ENCODE results near the gene BCL11B. TPM values are rescaled to one million over a fixed set of nuclear protein-coding genes. Genes with fewer than 3 reads are reported as not detected.

The BCL11B gene
- total and polyA plus RNA-seq, 4 donors: 0.04 to 0.42 (median 0.16) TPM

DNA sequence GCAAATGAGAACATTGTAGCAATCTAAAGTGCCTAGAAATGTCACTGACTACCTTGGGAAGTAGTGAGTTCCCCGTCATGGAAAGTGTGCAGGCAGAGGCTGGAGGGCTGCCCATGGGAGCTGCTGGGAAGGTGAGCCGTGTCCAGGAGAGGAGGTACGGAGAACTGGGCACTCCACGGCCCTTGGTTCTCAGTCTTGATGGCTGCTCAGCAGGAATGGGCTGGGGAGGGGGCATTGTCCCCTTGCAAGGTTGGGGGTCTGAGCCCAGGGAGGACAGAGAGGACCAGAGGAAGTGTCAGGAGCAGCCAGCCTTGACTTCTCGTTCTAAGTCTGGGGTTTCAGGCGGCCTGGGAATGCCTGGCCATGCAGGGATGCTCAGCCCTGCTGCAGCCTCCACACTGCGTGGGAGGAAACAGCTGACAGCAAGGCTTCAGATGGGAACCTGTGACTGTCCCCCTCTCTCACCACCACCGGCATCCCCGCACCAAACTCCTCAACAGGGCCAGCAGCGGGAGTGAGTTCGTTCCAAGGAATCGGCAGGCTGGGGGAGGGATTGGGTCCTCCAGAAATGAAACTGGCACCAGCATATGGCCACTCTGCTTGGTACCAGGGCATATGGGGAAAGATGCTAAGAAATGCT lies 140.2 kb downstream of the BCL11B start:
- Histone ChIP-seq H3K36me3 (ENCODE audit: control insufficient read depth in 4 of 4, insufficient read depth in 3 of 4, low read depth in 1 of 4, low read length in 3 of 4) (no peaks in the 10 kb centered on the region), H3K4me1 (ENCODE audit: control insufficient read depth in 4 of 4, insufficient read depth in 4 of 4, low read length in 3 of 4) (peaks cover 0 to 12% (median 2%) of the 10 kb centered on the region in 4 donors), H3K9me3 (ENCODE audit: control insufficient read depth in 4 of 4, low read length in 3 of 4) (no peaks in the 10 kb centered on the region), H3K27ac (ENCODE audit: low read depth in 1 of 2, low read length in 2 of 2) (no peak overlapping the region), H3K9ac (ENCODE audit: low read depth in 1 of 2, low read length in 2 of 2) (no peak overlapping the region), H3K27me3 (ENCODE audit: control insufficient read depth in 4 of 4, insufficient read depth in 4 of 4, low read length in 3 of 4) (no peaks in the 10 kb centered on the region), H3K4me3 (ENCODE audit: low read depth in 1 of 3, low read length in 3 of 3) (no peak overlapping the region)
- DNase-seq (ENCODE audit: low spot score): no peak
- 88% methylated on average over 12 of the region's 12 CpGs for WGBS
- TF ChIP-seq, protein P1, sequence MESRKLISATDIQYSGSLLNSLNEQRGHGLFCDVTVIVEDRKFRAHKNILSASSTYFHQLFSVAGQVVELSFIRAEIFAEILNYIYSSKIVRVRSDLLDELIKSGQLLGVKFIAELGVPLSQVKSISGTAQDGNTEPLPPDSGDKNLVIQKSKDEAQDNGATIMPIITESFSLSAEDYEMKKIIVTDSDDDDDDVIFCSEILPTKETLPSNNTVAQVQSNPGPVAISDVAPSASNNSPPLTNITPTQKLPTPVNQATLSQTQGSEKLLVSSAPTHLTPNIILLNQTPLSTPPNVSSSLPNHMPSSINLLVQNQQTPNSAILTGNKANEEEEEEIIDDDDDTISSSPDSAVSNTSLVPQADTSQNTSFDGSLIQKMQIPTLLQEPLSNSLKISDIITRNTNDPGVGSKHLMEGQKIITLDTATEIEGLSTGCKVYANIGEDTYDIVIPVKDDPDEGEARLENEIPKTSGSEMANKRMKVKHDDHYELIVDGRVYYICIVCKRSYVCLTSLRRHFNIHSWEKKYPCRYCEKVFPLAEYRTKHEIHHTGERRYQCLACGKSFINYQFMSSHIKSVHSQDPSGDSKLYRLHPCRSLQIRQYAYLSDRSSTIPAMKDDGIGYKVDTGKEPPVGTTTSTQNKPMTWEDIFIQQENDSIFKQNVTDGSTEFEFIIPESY (IDR thresholded peaks at IDR 0.05): no peak
- TF ChIP-seq HNF4A (conservative IDR thresholded peaks at IDR 0.05) (no peak), GABPA (IDR thresholded peaks at IDR 0.05 in 1 of 2, conservative IDR thresholded peaks at IDR 0.05 in 1 of 2) (no peak), YY1 (IDR thresholded peaks at IDR 0.05) (no peak), EGR1 (IDR thresholded peaks at IDR 0.05; ENCODE audit: low read depth in 2 of 2) (no peak), NR2F2 (IDR thresholded peaks at IDR 0.05) (no peak), FOXA2 (IDR thresholded peaks at IDR 0.05) (no peak), JUND (IDR thresholded peaks at IDR 0.05) (no peak), SP1 (IDR thresholded peaks at IDR 0.05) (no peak), FOXA1 (IDR thresholded peaks at IDR 0.05) (no peak)
- TF ChIP-seq, protein P2, sequence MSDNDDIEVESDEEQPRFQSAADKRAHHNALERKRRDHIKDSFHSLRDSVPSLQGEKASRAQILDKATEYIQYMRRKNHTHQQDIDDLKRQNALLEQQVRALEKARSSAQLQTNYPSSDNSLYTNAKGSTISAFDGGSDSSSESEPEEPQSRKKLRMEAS (IDR thresholded peaks at IDR 0.05): no peak
- TF ChIP-seq, protein P3, sequence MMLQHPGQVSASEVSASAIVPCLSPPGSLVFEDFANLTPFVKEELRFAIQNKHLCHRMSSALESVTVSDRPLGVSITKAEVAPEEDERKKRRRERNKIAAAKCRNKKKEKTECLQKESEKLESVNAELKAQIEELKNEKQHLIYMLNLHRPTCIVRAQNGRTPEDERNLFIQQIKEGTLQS (IDR thresholded peaks at IDR 0.05): no peak

DNA sequence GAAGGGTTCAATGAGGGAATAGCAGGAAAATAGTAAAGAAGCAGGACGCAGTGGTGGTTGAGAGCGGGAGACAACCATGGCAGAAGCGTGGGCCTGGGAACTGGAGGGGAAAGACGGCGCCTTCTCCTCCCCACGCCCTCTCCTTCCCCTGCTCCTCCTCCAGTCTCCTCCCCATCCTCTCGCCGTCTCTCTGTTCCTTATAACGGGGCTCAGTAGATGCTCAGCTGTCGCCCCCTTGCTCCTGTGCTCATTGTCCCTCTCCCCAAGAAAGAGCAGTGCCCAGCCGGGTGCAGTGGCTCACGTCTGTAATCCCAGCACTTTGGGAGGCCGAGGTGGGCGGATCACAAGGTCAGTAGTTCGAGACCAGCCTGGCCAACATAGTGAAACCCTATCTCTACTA lies 142.0 kb downstream of the BCL11B start:
- no peak overlapping the region for H3K27ac ChIP-seq (ENCODE audit: low read depth in 1 of 2, low read length in 2 of 2)
- H3K27me3 ChIP-seq (ENCODE audit: control insufficient read depth in 4 of 4, insufficient read depth in 4 of 4, low read length in 3 of 4): no peaks in the 10 kb centered on the region
- no peak overlapping the region for H3K4me3 ChIP-seq (ENCODE audit: low read depth in 1 of 3, low read length in 3 of 3)
- no peak for DNase-seq (ENCODE audit: low spot score)
- peaks cover 0 to 12% (median 2%) of the 10 kb centered on the region in 4 donors for H3K4me1 ChIP-seq (ENCODE audit: control insufficient read depth in 4 of 4, insufficient read depth in 4 of 4, low read length in 3 of 4)
- TF ChIP-seq EGR1 (IDR thresholded peaks at IDR 0.05; ENCODE audit: low read depth in 2 of 2) (no peak), CTCF (IDR thresholded peaks at IDR 0.05; ENCODE audit: low read depth, low read length, missing input control) (no peak), GABPA (IDR thresholded peaks at IDR 0.05 in 1 of 2, conservative IDR thresholded peaks at IDR 0.05 in 1 of 2) (no peak), JUND (IDR thresholded peaks at IDR 0.05) (no peak), HNF4A (conservative IDR thresholded peaks at IDR 0.05) (no peak), RAD21 (IDR thresholded peaks at IDR 0.05) (no peak), NR2F2 (IDR thresholded peaks at IDR 0.05) (no peak)
- TF ChIP-seq, protein P4, sequence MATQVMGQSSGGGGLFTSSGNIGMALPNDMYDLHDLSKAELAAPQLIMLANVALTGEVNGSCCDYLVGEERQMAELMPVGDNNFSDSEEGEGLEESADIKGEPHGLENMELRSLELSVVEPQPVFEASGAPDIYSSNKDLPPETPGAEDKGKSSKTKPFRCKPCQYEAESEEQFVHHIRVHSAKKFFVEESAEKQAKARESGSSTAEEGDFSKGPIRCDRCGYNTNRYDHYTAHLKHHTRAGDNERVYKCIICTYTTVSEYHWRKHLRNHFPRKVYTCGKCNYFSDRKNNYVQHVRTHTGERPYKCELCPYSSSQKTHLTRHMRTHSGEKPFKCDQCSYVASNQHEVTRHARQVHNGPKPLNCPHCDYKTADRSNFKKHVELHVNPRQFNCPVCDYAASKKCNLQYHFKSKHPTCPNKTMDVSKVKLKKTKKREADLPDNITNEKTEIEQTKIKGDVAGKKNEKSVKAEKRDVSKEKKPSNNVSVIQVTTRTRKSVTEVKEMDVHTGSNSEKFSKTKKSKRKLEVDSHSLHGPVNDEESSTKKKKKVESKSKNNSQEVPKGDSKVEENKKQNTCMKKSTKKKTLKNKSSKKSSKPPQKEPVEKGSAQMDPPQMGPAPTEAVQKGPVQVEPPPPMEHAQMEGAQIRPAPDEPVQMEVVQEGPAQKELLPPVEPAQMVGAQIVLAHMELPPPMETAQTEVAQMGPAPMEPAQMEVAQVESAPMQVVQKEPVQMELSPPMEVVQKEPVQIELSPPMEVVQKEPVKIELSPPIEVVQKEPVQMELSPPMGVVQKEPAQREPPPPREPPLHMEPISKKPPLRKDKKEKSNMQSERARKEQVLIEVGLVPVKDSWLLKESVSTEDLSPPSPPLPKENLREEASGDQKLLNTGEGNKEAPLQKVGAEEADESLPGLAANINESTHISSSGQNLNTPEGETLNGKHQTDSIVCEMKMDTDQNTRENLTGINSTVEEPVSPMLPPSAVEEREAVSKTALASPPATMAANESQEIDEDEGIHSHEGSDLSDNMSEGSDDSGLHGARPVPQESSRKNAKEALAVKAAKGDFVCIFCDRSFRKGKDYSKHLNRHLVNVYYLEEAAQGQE (IDR thresholded peaks at IDR 0.05): no peak
- 74% methylated on average over 15 of the region's 15 CpGs for WGBS
- H3K9me3 ChIP-seq (ENCODE audit: control insufficient read depth in 4 of 4, low read length in 3 of 4): no peaks in the 10 kb centered on the region
- no peaks in the 10 kb centered on the region for H3K36me3 ChIP-seq (ENCODE audit: control insufficient read depth in 4 of 4, insufficient read depth in 3 of 4, low read depth in 1 of 4, low read length in 3 of 4)
- no peak overlapping the region for H3K9ac ChIP-seq (ENCODE audit: low read depth in 1 of 2, low read length in 2 of 2)

All from liver (tissue), 9 donors.